Inflammatory macrophage treated with lipopolysaccharide for 1 hour (primary cell): ENCODE data around the gene TPSB2.
"Not testable (repeated sequence)": the region's sequence is repeated elsewhere in the genome, so short reads cannot be mapped to it uniquely, and the experiment has no call there.

Source experiments
- DNase-seq, 2 donors: peaks; one replicate each; pipeline ENCODE4 v3.0.0-alpha.2; 2020 to 2022

TPSB2 gene

GRCh38 chr16:1261131-1261892 lies 31.3 kb upstream of the TPSB2 start:
- no peak for DNase-seq

- no peak for DNase-seq
Measured at GRCh38 chr16:1260101-1260680, 30.2 kb upstream of the TPSB2 start.

GRCh38 chr16:1259760-1260068 lies 29.7 kb upstream of the TPSB2 start:
- no peak for DNase-seq

DNA sequence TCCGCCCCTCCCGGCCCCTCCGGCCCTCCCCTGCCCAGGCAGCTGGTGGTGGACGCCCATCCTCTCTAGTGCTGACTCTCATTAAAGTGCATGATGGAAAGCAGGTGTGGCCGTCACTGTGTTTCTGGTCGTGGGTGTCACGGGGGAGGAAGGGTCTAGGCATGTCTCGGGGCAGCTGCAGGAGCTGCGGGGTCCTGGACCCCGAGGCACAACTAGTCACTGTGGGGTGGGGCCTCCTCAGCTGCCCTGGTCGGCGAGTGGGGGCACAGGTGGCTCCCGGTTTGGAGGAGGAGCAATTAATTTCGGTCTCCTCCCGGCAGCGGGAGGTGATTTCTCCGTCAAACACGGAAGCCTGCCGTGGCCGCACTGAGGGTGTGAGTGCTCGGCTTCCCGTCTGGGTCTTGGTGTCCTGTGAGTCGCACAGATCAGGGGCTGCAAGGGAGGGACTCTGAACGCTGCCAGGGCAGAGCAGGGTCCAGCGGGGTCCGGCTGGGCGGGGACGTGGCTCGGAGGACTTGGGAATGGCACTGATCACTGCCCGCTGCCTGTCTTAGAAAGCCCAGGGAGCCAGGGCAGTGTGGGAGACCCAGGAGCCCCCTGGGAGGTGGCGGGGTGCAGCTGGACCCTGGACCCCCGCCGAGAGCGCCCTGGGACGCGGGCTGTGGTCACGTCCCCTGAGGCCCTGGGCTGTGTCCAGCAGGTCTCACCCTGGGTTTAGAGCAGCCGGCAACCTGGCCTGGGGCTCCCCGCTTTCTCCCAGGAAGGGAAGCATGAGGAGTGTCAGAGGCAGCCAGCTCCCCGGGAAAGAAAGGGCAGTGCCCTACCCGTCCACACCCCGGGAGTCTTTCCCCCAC lies 29.1 kb upstream of the TPSB2 start:
- DNase-seq, result no peak

GRCh38 chr16:1258225-1258600 lies 28.2 kb upstream of the TPSB2 start:
- DNase-seq, result no peak

DNA sequence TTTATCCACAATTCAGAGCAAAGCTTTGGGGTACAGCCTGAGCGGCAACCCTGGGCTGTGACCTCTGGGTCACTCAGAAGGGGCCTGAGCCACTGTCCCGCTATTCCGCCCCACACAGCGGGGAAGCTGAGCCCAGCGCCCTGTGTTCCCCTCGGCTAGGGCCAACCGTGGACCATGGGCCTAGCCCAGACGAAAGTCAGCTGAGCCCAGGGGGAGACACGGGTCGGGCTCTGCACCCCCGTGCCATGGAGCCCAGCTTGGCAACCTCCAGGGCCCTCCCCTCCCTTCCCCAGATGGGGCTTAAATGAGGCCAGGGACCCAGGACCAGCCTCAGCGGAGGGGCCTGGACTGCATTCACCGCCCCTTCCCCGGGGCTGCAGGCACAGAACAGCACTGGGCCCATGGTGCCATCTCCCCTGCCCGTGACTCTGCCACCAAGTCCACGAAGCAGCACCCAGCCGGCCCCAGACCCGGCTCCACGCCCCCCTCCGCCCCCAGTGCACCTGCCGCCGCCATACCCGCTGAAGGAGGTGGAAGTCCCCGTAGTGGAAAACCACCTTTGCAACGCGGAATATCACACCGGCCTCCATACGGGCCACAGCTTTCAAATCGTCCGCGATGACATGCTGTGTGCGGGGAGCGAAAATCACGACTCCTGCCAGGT lies 27.7 kb upstream of the TPSB2 start:
- DNase-seq, result no peak

GRCh38 chr16:1256874-1257322 lies 26.9 kb upstream of the TPSB2 start:
- no peak for DNase-seq

- not testable (repeated sequence) for DNase-seq
Measured at GRCh38 chr16:1256296-1256873, 26.4 kb upstream of the TPSB2 start.

DNA sequence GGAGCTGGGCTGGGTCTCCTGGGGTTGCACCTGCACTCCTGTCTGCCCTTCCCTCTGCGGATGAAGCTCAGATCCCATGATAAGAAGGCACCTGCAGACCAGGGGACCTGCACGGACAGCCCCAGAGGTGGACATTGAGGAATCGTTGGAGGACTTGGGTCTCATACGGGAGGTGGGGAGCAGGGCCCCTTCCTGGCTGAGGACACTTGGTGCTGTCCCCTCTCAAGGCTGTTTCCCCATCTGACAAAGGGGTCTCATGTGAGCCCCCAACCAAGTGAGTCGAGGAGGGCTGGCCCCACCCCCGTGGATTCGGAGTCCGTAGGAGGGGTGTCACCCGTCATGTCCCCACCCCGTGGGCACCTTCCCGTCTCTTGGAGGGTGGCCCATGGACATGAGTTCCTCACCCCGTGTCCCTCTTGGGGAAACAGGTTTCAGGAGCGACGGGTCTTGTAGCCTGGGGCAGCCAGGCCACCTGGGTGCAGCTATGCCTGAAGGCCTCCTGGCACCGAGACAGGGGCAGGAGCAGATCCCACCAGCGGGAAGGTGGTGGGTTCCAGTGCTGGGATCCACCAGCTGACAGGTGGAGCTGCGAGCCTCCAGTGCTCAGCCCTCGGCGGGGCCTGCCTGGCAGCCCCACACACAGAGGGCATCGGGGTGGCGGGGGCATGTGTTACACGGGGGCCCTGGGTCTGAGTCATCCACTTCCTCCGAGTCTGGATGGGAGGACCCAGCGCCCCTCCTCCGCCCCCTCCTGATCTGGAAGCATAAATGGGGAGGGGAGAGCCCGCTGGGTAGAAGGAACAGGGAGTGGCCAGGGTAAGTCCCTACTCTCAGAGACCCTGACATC lies 25.5 kb upstream of the TPSB2 start, which contains the start of gene TPSD1:
TPSD1 (plus strand) TSS at position 794 of the 847 bp plus-strand sequence. CDS start 212 bp downstream, outside the sequence.
- not testable (repeated sequence) for DNase-seq

DNA sequence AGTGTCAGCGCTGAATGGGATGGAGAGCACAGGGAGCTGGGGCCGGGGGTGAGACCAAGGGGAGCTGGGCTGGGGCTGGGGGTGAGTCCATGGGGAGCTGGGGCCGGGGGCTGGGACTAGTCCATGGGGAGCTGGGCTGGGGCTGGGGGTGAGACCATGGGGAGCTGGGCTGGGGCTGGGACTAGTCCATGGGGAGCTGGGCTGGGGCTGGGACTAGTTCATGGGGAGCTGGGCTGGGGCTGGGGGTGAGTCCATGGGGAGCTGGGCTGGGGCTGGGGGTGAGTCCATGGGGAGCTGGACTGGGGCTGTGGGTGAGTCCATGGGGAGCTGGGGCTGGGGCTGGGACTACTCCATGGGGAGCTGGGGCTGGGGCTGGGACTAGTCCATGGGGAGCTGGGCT lies 24.8 kb upstream of the TPSB2 start:
- DNase-seq, result not testable (repeated sequence)

DNA sequence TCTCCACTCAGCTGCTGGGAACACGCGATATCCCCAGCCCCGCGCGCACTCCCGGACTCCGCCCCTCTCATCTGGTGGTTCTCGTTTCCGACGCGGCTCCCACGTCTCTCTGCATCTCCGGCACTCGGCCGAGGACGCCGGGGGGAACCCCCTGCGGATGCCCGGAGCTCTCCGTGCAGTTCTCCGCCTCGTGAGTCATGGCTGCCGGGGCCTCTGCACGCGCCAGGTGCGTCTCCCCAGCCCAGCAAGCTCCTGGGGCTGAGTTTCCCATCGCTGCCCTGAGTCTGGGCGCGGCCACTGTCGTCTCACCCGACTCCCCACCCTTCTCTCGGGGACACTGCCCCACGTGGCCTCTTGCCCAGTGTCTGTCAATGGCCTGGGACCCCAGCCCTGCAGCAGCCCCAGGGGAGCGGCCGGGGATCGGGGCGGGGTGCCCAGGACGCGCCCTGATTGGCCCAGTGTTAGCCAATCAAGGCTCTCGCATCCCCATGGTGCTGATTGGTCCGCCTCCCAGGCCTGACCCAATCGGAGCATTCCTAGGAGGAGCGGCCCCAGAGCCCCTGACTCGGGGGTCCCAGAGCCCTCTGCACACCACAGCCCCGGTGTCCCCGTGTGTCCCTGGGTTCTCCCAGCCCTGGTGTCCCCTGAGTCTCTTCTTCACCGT lies 23.8 kb upstream of the TPSB2 start:
- not testable (repeated sequence) for DNase-seq

GRCh38 chr16:1249031-1249755 lies 19.2 kb upstream of the TPSB2 start:
- not testable (repeated sequence) for DNase-seq

- DNase-seq, result not testable (repeated sequence)
Measured at GRCh38 chr16:1247903-1248537, 18.0 kb upstream of the TPSB2 start.

GRCh38 chr16:1245452-1246020 lies 15.6 kb upstream of the TPSB2 start:
- DNase-seq, result no peak

DNA sequence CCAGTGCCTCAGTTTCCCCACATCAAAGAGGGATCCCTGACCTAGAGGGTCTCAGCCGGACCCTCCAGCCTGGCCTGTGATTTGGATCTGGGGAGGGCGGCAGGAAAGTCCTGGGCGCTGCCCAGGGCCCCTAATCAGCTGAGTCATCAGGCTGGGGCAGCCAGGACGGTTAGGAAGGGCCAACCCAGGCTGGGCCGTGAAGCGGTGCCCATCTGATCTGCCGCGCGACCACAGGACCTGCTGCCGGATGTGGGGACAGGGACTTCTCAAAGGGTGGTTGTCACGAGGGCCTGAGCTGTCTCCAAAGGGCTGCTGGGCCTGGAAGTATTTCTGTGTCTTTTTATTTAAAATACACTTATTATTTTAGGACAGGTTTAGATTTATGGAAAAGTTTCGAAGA lies 14.9 kb upstream of the TPSB2 start:
- peak in 1 of 2 donors; percentile 28 for DNase-seq

DNA sequence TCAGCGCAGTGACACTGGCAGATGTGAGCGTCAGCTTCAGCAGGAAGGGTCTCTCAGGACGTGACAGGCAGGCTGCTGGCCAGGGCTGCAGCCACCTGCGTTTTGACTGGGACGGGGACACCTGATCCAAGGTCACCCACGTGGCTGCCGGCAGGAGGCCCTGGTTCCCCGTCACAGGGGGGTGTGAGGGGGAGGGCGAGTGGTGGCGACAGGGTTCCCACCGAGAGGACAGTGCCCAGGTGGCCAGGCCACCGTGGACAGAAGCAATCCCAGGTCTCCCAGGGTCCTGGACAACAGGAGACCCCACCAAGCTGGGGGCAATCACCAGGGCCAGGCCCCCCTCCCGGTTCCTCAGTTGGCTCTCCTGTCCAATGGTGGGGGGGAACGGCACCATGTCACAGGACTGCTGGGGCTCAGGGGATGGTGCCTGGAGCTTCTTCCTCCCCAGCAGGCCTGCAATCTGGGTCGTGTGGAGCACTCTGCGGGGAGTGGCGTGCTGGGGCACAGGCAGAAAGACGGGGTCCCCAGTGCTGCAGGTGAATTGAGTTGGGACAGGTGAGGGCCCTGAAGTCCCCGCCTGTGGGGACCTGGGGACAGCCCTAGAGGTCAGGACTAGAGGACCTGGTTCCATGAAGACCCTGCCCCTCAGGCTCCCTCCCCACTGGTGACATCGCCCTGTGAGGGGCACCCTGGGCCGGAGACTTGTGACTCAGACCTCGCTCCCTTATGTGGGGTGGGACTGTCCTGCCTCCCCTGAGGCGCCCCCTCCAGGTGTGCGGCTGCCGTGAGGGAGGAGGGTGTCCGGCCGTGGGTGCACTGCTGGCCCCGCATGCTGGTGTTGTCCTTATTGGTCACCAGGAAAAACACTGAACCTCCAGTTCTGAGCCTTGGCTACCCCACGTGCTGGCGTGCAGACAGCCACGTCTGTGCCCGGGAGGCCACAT lies 14.2 kb upstream of the TPSB2 start:
- not testable (repeated sequence) for DNase-seq

- DNase-seq, result not testable (repeated sequence)
Measured at GRCh38 chr16:1243363-1243762, 13.4 kb upstream of the TPSB2 start.

GRCh38 chr16:1241081-1241480 lies 11.1 kb upstream of the TPSB2 start:
- not testable (repeated sequence) for DNase-seq
